ENCODE results near the gene DNAJC5G.

- no peak for TF ChIP-seq POLR2A (IDR thresholded peaks at IDR 0.05; ENCODE audit: low read depth, low read length)
- no peak for TF ChIP-seq POLR2AphosphoS5 (IDR thresholded peaks at IDR 0.05; ENCODE audit: low read depth, low read length)
- no peak for TF ChIP-seq TAF1 (IDR thresholded peaks at IDR 0.05; ENCODE audit: low read depth, low read length)
- TF ChIP-seq SPI1 (IDR thresholded peaks at IDR 0.05; ENCODE audit: low read depth, low read length) = no peak
- TF ChIP-seq PAX5 (IDR thresholded peaks at IDR 0.05; ENCODE audit: insufficient read depth, low read length, severe bottlenecking) = no peak
These were observed 28.1 kb downstream of the DNAJC5G start for GRCh38 chr2:27303093-27304025.

Data from GM12891 (cell line).